ENCODE measurements around the gene GNAO1.

The GNAO1 gene

DNA sequence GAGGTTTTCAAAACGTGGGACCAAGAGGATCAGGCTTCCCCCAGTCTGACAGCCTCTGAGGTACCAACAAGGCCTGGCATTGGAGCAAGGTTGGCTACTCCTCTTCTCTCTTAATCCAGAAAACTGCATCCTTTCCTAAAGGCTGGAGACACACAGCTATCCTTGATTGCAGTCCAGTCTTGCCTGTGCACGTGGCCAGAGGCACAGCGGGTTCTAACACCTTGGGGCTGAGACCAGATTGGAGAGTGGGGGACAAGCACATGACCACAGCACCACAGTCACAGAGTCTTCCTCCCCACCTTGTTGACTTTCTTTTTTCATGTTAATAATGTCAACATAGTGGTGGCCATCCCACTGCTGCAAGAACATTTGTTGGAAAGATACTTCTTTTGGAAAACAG, 46.9 kb downstream of the GNAO1 start:
- DNase-seq (ENCODE audit: low read depth in 2 of 2): no peak

DNA sequence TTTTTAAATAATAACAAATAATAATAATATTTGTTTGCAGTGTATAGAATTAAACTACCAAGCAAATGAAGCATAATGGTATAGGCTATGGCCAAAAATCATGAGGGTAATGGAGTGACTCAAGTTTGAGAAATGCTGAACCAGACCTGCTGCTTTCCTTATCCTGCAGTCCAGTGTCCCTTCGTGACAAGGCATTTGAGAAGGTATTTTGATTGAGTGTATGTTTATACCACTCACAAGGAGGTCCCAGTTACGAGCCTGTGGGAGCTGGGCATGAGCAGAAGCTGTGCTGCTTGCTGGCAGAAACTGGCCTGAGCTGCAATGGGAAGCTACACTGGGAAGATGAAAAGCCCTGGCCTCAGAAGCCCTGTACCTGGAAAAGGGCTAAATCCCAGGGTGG, 50.3 kb downstream of the GNAO1 start:
- no peak for DNase-seq (ENCODE audit: low read depth in 2 of 2)

DNA sequence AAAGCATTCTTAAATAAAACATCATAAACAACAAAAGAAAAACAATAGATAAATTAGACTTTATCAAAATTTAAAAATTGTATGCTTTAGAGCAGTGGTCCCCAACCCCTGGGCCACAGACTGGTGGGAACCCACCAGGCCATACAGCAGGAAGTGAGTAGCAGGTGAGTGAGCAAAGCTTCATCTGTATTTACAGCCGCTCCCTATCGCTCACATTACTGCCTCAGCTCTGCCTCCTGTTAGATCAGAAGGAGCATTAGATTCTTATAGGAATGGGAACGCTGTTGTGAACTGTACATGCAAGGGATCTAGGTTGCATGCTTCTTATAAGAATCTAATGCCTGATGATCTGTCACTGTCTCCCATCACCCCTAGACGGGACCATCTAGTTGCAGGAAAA, 51.5 kb downstream of the GNAO1 start:
- no peak for DNase-seq (ENCODE audit: low read depth in 2 of 2)

DNA sequence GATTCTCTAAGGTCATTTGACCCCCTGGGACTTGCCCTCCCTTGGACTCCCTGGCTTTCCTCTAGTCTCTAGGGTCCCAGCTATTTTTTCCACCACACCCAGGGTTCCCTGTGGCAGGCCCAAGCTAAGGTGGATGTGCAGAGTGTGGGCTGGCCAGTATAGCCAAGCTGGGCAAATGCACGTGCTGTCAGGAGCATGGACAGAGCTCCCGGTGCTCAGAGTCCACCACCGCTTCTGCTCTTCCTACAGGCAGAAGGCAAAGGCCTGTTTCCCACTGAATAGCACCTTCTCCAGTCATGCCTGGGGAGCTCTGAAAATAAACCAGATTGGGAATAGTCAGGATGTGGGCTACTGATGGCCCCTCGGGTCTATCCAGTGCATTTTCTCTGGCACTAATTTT, 53.3 kb downstream of the GNAO1 start:
- DNase-seq (ENCODE audit: low read depth in 2 of 2): no peak

DNA sequence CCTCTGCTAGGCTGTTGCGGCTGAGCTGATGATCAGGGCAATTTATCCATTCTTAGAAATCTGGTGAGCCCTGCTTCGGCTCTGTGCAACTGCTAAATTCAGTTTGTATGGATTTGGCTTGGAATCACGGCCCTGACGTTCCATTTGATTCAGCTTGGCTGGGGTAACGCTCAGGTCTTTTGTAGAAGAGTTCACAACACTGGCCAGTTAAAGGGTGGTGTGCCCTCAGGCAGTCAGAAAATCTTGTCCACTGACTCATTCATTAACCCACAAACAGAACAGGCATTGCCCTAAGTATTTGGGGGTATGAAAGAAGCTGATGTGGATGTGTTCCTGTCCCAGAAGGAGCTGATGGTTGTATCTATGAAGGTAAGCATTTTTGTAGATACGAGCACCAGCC, 53.9 kb downstream of the GNAO1 start:
- DNase-seq (ENCODE audit: low read depth in 2 of 2): no peak

DNA sequence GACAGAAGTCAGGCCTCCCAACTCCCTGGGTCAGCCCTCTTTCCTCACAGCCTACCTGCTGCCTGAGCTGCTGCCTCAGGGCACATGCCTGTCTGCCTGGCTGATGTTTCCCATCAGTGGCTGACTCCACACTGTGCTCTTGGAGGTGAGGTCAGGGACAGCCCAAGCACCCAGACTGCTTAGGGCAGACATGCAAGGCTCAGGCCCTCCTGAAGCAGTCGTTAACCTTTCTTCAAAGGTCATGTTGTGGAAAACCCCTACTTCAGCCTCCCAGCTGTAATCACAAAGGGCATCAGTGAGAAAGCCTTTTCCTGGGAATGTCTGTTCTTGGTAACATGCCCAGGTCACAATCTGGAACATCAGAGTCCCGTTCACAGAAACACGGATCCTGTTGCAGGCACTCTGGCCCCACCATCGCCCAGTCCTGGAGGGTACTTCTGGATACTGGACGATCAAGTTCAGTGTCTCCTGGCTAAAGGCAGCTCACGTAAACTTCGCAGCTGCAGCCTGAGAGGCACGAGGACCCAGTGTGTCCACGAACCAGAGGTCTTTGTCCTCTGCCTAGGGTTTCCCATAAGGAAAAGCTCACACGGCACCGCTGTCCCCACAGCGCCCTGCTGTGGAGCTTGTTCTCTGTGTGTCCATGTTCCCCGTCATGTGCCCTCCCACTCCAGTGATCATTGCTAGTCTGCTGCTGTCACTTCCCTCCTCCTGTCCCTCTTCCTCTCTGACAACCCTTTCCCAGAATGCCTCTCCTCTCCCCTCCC, 54.9 kb downstream of the GNAO1 start:
- DNase-seq (ENCODE audit: low read depth in 2 of 2): no peak

DNA sequence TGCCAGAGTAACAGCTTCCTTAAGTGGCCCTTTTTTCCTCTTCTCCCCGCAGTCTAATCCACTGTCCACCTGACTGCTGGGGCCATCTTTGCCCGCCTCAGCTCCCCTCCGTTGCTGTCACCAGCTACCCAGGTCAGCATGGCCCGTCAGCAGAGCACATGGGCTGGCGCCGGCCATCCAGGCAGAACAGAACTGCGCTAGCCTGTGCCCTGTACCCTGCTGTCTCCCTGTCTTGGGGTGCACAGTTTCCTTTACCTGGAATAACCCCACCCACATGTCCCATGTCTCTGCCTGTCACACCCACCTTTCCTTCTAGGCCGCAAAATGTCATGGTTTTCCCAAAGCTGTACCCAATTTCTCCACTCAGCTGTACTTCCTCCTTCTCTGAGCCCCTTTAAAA, 55.7 kb downstream of the GNAO1 start:
- DNase-seq (ENCODE audit: low read depth in 2 of 2): no peak

DNA sequence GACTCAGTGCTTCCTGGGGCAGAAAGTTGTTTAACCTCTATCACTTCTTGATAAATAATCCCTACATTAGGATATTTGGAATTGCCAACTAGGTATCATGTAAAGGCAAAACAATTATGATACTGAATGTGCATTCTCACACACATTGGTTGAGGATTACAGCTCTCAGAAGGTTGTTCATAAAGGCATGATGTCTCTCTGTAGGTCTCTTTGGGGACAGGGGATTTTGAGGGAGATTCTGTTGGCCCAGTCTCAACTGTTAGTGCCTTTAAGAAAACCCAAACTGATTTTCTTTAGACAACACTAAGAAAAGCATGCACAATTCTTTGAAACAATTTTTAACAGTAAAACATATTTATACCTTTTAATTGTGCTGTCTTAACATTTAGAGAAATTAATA, 56.5 kb downstream of the GNAO1 start:
- DNase-seq (ENCODE audit: low read depth in 2 of 2): no peak

DNA sequence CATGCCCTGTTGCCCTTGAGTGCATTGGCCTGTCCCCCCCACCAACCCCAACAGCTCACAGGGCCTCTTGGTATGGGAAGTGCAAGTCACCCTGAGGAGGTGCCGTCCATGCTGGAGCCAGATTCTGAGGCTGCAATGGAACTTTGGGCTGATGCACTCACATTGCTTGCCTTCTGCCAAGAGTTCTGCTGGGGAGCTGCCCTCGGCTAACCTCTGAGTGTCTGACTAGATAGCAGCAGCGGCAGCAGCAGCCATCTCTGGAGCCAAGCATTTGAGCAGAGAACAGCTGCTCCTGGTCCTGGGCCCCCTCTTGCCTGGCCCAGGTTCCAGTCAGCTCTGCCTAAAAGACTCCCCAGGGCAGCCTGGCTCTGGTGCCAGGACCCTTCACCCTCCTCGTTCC, 61.5 kb downstream of the GNAO1 start:
- DNase-seq (ENCODE audit: low read depth in 2 of 2): no peak

DNA sequence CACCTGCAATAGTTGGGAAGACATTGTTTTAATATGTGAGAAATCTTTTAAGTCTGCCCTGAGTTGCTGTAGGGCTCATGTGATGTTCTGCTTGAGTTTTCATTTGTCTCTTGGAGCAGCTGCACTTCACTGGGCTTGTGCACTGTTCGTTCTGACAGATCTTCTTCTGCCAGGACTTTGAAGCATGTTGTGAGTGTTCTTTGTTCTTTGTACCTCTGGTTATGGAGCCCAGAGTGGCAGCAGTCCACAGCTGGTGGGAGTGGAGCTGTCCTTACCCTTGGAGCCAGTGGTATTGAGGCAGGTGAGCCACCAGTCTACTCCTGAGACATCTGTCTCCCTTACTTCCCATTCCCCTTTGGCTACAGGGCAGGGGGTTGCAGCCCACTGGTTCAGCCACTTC, 64.6 kb downstream of the GNAO1 start:
- DNase-seq (ENCODE audit: low read depth in 2 of 2): no peak

DNA sequence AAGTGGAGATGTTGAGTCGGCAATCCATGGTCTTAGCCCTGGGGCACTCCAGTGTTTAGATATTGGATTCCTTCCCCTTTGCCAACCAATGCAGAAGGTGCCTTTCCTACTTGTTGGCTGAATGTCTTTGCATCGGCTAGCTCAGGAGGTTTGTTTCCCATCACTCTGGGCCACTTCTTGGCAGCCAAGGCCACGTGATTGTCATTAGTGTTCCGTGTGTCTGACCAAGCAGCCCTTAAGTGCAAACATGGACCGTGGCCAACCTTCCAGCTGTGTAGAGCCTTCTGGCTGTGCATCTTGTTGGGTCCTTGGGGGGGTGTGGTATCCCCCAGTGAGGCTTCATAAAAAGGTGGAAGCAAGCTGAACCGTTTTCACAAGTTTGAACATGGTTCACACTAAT, 66.0 kb downstream of the GNAO1 start:
- DNase-seq (ENCODE audit: low read depth in 2 of 2): no peak

DNA sequence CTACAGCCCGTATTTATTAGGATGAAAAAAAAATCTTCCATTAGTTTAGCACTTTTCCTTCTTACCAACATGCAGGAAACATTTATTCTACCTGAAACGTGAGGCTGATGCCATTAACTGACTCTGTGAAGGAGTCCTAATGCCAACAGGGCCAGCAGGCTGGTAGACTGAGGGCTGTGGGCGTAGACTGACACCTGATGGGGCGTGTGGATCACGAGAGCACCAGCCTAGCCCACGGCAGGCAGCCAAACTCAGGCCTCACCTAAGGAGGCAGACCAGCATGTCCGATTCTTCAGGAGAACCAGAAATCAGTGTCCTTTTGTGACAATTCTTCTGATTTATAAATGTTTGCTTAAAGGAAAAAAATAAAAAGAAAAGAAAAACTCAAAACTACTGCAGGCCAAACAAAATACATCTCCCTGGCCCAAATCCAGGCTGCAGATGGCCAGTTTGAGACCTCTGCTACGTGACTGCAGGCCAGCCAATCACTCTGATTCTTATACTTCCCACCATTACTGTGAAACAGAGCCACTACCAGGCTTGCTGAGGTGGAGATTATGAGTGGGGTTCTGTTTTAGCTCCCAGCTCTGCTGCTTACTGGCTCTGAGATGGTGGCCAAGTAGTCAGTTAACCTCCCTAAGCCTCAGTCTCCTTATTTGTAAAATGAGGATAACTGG, 66.5 kb downstream of the GNAO1 start:
- DNase-seq (ENCODE audit: low read depth in 2 of 2): no peak

DNA sequence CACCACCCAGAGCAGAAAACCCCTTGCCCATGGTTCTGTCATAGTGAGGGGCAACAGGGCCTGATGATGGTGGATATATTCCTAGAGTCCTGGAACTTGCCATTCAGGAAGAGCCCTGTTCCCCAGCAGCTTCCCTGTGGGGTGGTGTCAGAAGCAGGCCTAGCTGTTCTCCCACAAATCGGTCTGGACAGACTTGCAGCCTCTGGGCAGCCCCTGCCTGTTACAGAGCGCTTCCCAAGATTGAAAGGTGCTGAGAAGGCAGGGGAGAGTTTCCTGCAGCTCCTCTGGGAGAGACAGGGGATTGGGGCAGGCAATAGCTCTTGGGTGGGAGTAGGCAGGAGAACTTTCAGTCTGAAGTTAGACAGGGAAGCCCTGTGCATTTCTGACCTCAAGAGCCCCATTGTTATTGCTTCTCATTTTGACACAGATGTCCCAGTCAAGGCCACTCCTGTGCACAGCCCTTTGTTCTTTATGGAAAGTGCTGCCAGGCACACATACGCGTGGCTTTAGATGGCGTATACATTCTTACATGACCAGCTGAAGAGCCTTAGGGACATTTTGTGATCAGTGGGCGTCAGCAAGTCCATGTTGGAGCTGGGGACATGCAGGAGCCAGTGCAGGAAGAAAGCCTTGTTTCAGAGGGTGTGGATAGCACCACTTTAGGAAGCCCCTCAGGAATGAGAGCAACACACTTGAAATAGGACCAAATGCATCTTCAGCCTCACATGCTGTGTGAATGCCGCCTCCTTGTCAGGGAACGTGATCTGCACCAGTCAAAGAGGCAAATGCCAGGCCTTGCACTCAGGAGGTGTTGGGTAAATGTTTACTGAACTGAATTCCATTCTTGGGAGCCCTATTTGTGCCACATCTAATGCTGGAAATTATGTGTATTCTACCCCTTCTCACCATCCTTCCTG, 67.5 kb downstream of the GNAO1 start:
- no peak for DNase-seq (ENCODE audit: low read depth in 2 of 2)

DNA sequence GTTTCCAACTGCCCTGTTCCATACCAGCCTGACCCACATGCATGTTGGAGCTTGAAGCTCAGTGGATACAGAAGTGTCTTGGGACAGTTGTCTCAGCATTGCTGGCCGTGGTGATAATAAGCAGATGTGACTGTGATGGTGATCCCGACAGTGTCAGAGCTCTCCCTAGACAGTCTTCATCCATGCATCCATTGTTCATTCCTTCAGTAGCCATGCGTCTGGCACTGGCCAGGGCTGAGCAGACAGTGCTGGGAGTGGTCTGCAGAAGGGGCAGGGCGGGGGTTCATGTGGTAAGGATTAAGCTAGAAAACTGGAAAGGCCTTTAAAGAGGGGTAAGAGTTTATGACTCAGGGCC, 68.1 kb downstream of the GNAO1 start:
- no peak for DNase-seq (ENCODE audit: low read depth in 2 of 2)

DNA sequence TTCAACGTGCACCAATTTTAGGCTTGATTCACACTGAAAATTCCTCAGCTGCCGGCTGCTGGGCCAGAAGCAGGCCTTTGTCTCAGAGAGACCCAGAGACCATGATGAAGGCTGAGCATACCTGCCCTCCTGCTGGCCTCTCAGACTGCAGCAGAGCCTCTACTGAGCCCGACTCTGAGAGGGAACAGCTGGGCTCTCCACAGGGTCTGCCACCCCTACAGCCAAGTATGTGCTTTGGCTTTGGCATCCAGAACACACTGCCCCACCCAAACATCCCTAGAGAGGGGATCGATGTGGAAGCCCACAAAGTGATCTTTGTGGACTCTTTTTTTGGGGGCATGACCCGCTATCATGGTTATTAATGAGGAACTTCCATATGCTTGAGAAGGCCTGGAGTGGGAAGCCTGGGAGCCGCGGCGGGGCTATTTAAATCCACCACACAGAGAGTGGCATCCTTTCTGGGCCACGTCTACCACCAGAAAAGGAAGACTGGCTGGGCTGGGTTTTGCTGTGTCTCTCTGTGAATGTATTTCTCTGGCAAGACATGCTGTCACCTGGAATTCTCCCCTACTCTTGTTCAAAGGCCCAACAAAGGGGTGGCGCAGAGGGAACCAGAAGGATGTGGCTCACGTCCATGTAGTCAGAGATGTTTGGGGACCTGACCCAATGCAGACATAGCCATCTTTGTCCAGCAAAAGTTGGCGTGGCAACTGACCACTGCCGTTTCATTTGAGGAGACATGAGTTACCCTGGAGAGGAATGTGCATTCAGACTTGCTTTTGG, 69.3 kb downstream of the GNAO1 start:
- DNase-seq (ENCODE audit: low read depth in 2 of 2): no peak

DNA sequence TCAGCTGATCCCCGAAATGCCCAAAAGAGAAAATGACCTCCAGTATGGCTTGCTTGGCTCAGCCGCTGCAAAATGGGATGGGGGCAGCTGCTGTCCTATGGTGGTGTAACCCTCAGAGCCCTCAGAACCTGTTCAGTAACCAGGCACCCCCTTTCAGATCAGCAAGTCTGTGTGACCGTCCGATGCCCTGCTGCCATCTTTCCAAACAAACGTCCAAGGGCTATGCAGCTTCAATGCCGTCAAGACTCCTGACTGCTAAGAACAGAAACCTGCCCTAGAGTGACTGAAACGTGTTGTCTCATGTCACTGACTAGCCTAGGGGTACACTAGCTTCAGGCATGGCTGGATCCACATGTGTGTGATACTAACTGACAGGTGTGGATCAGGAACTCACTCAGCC, 70.4 kb downstream of the GNAO1 start:
- no peak for DNase-seq (ENCODE audit: low read depth in 2 of 2)

DNA sequence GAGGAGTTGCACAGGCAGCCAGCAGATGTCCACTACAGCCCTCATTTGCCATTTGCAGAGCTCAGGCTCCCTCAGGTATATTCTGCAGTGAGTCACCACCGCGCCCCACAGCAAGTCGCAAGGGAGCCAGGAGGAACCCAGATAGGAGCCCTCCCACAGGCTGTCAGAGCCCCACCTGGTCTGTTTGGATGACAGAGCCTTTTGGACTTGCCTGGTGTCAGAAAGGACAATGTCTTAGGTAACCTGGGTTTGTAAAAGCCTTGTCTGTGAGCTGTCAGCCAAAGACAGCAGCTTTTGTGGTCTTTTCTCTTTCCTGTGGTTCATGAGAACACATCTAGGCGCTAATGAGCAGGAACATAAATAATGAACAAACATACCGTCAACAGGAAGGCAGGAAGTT, 70.9 kb downstream of the GNAO1 start:
- DNase-seq (ENCODE audit: low read depth in 2 of 2): peak in 1 of 2 donors; percentile 15

DNA sequence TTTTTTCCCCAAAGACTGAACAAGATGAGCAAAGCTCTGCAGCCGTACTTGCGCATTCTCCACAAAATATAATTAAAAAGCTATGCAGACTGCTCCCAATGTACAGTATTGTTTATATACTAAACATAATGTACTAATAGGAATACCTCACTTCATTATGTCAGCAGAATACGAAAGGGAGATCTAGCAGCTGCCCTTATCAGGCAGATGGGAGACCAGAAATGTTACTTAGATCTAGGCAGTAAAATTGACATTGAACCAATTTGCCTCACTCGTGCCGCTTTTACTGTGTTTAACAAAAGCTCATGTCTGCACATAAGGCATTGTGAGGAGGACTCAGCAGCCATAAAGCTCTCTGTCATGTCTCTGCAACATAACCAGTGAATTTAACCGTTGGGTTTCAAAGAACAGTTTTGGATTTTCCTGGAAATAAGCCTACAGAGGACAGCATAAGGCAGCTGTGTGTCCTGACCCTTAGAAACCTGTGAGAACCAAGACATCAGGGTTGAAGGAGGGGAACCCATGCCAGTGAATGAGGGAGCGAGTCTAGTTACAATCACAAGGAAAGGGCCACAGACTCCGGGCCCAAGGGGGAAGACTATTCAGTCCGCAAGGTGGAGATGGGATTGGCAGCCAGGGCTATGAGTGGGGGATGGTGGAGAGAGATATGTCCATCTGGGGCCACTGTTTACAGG, 71.4 kb downstream of the GNAO1 start:
- no peak for DNase-seq (ENCODE audit: low read depth in 2 of 2)

DNA sequence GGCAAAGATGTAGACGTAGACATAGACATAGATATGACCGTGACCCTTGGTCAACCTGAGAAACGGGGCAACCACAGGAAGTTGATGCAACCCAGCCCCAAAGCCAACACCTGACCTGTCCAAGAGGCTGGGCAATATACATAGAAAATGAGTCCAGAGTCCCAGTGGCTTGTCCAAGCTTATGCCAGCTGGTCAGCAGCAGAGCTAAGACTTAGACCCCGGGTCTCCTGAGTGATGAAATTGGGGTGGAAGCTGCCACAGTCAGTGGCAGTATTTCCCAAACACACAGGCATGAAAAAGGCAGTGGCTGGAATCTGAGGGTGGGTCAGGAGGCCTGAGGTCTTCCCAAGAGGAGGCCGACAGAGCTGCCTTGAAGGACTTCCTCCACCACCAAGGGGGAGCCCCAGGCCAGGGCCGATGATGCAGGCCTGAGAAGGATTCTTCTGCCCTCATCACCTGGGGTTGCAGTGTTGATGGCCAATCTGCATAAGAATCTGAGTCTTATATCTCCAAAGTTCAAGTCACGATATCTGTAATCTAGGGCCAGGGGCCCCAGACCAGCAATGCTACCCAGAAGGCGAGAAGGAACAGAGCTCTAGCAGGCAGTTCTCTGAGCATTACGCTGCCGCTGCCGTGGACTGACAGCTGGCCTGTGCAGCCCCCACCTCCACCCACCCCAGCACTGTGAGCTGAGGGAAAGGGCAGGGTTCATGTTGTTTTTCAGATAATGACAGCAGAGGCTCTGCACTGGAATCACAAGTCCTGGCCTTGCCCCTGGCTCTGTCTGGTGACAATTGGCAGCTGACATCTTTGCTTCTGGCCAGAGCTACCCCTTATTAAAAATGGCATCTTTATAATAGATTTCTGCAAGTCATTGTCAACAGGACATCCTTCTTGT, 72.7 kb downstream of the GNAO1 start:
- DNase-seq (ENCODE audit: low read depth in 2 of 2): no peak

DNA sequence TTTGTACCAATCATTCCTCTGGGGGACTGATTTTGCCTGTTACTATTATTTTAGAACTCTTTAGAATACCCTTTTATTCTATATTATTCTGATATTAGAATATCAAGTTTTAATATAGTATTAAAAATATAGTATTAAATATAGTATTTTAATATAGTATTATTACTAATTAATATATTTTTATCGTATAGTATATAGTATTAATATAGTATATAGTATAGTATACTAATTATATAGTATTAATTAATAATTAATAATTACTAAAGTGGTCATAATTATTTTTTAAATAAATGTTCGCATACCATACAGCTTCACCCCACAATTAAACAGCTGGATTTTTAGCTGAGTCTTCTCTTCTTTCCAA, 73.3 kb downstream of the GNAO1 start:
- DNase-seq (ENCODE audit: low read depth in 2 of 2): no peak
